NB4 (cell line): ENCODE measurements around the gene MSMO1.

ENCODE experiments used
- DNase-seq: peaks from one replicate; pipeline ENCODE4 v3.0.0; 2010; ENCODE audit warnings: low read depth
- H3K4me3 ChIP-seq: one replicate; pipeline ENCODE4 v1.5.1; 2011; ENCODE audit warnings: mild to moderate bottlenecking, low read depth, low read length, moderate library complexity
- MAX ChIP-seq: IDR thresholded peaks from 2 replicates; pipeline ENCODE4 v1.6.1; 2011; ENCODE audit warnings: low read depth, low read length
- MYC ChIP-seq: IDR thresholded peaks from 2 replicates; pipeline ENCODE4 v1.6.1; 2011; ENCODE audit warnings: low read depth, low read length
- POLR2A ChIP-seq: IDR thresholded peaks from 2 replicates; pipeline ENCODE4 v1.6.1; 2011; ENCODE audit warnings: mild to moderate bottlenecking; ENCODE audit not compliant: insufficient read length; ENCODE audit errors: extremely low read depth
- TF ChIP-seq, protein P1 (sequence below): IDR thresholded peaks from one replicate; pipeline ENCODE4 v1.5.1; 2012; ENCODE audit warnings: low read depth, low read length

Gene MSMO1

DNA sequence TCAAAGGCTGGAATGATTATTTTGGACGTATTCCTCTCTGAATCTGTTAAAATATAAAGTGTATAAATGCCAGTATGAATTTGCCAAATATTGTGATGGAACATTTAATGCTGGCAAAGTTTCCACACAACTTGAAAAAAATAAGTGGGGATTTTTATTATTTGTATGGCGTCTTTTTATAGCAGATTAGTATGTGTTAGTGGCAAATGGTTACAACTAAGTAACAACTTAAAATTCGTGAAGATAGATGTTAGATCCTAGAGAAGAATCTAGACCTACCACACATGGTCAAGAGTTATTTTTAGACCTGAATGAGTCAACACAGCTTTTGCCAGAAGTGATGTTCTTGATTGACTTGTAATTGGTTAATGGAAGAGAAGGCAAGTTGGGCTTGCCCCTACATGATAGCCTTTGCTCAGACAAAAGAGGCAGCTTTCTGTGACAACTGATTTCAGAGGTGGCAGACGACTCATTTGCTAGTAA is 56.2 kb downstream of the MSMO1 start:
- no peak overlapping the region for H3K4me3 ChIP-seq
- no peak for DNase-seq
- TF ChIP-seq, protein P1, sequence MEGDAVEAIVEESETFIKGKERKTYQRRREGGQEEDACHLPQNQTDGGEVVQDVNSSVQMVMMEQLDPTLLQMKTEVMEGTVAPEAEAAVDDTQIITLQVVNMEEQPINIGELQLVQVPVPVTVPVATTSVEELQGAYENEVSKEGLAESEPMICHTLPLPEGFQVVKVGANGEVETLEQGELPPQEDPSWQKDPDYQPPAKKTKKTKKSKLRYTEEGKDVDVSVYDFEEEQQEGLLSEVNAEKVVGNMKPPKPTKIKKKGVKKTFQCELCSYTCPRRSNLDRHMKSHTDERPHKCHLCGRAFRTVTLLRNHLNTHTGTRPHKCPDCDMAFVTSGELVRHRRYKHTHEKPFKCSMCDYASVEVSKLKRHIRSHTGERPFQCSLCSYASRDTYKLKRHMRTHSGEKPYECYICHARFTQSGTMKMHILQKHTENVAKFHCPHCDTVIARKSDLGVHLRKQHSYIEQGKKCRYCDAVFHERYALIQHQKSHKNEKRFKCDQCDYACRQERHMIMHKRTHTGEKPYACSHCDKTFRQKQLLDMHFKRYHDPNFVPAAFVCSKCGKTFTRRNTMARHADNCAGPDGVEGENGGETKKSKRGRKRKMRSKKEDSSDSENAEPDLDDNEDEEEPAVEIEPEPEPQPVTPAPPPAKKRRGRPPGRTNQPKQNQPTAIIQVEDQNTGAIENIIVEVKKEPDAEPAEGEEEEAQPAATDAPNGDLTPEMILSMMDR: no peak
- TF ChIP-seq MYC: no peak
- TF ChIP-seq POLR2A: no peak
- TF ChIP-seq MAX: no peak

- DNase-seq: no peak
- TF ChIP-seq MAX (no peak), MYC (no peak)
- no peak overlapping the region for H3K4me3 ChIP-seq
These were observed 56.7 kb downstream of the MSMO1 start for GRCh38 chr4:165384186-165384585.

DNA sequence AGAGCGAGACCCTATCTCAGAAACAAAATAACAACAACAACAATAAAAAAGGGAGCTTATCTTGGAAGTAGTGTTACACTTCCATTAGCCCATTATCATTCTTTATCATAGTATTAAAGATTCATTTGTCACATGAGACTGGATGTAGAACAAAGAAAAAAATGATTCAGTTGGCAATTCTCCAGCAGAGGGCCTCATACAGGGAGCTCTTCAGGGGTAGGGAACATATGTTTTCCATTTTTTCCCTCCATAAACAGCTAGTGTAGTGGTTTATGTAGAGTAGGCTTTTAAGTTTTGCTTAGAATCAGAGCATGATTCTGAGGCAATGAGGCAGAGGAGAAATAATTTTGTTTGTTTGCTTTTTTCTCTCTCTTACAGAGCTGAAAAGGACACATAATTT is 57.1 kb downstream of the MSMO1 start:
- H3K4me3 ChIP-seq: no peak overlapping the region
- no peak for DNase-seq
- TF ChIP-seq MAX (no peak), MYC (no peak), POLR2A (no peak)
- TF ChIP-seq, protein P1: no peak

DNA sequence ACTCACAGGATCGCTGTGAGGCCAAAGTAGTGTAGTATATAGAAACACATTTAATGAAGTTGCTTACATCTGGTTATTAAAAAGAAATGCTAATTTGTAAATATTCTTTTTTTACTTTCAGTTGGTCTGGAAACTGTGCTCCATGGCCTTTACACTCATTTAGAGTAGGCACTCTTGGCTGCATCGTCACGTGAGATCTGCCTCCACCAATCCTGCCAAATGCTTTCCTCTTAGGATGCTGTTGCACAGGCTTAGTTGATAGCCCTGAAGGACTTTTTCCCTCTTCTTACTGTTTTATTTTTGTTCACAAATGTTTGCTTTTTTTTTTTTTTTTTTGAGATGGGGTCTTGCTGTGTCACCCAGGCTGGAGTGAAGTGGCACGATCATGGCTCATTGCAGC is 57.7 kb downstream of the MSMO1 start:
- no peak for TF ChIP-seq MAX
- no peak for TF ChIP-seq POLR2A
- TF ChIP-seq, protein P1: no peak
- no peak for TF ChIP-seq MYC
- H3K4me3 ChIP-seq: no peak overlapping the region
- no peak for DNase-seq

- TF ChIP-seq MAX (no peak), MYC (no peak), POLR2A (no peak)
- TF ChIP-seq, protein P1: no peak
- no peak for DNase-seq
- H3K4me3 ChIP-seq: no peak overlapping the region
These were observed 58.9 kb downstream of the MSMO1 start for GRCh38 chr4:165386328-165386727.

- TF ChIP-seq, protein P1: no peak
- TF ChIP-seq MAX (no peak), MYC (no peak), POLR2A (no peak)
- DNase-seq: no peak
- no peak overlapping the region for H3K4me3 ChIP-seq
These were observed 61.3 kb downstream of the MSMO1 start for GRCh38 chr4:165388756-165389155.
